Parathyroid adenoma (tissue), 2 donors: ENCODE measurements around the gene VEGFD.

Experiments
- H2AFZ ChIP-seq: fragments of 300-600 bp; sonication (generic); one replicate; pipeline ENCODE4 v1.7.0; 2017; ENCODE audit warnings: antibody characterized with exemption, mild to moderate bottlenecking
- H3K27ac ChIP-seq: fragments of 300-600 bp; sonication (generic); one replicate; pipeline ENCODE4 v1.7.0; 2017
- H3K27me3 ChIP-seq: fragments of 300-600 bp; sonication (generic); one replicate; pipeline ENCODE4 v1.7.0; 2017; ENCODE audit warnings: low read length; ENCODE audit not compliant: control insufficient read depth, insufficient read depth
- H3K36me3 ChIP-seq: fragments of 300-600 bp; sonication (generic); one replicate; pipeline ENCODE4 v1.7.0; 2017; ENCODE audit warnings: low read length; ENCODE audit not compliant: control insufficient read depth, insufficient read depth
- H3K4me1 ChIP-seq: fragments of 300-600 bp; sonication (generic); one replicate; pipeline ENCODE4 v1.7.0; 2017; ENCODE audit warnings: control low read depth
- H3K4me2 ChIP-seq: fragments of 300-600 bp; sonication (generic); one replicate; pipeline ENCODE4 v1.7.0; 2017; ENCODE audit warnings: low read length
- H3K4me3 ChIP-seq: fragments of 300-600 bp; sonication (generic); one replicate; pipeline ENCODE4 v1.7.0; 2017; ENCODE audit warnings: low read depth, low read length
- H3K79me2 ChIP-seq: fragments of 300-600 bp; sonication (generic); one replicate; pipeline ENCODE4 v1.7.0; 2017; ENCODE audit warnings: control low read depth
- H3K9ac ChIP-seq: fragments of 300-600 bp; sonication (generic); one replicate; pipeline ENCODE4 v1.7.0; 2017; ENCODE audit warnings: mild to moderate bottlenecking
- H3K9me3 ChIP-seq: fragments of 300-600 bp; sonication (generic); one replicate; pipeline ENCODE4 v1.7.0; 2017; ENCODE audit warnings: low read length; ENCODE audit not compliant: control insufficient read depth
- CTCF ChIP-seq: fragments of 300-600 bp; sonication (generic); IDR thresholded peaks from one replicate; pipeline ENCODE4 v1.7.0; 2017; ENCODE audit warnings: antibody characterized with exemption, mild to moderate bottlenecking
- donor health status: primary hyperparathyroidism.

The VEGFD gene

DNA sequence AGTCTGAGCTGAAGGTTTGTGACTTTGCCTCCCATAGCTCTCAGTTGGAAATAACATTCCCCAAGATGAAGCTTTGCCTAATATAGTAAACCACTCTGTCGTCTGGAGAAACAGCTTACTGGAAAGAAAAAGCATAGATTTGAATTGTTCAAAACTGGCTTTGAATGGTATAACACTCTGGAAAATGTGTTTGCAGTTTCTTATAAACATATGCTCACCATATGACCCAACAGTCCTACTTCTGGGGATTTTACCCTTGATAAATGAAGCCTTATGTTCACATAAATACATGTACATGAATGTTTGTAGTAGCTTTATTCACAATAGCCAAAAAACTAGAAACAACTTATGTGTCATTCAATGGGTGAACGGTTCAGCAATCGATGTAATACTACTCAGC is 10.2 kb downstream of the VEGFD start:
- H3K79me2 ChIP-seq = no peaks in the 10 kb centered on the region
- no peak overlapping the region for H3K27ac ChIP-seq
- H3K4me2 ChIP-seq = no peak overlapping the region
- no peaks in the 10 kb centered on the region for H3K4me1 ChIP-seq
- no peaks in the 10 kb centered on the region for H3K27me3 ChIP-seq
- no peak overlapping the region for H3K4me3 ChIP-seq
- no peaks in the 10 kb centered on the region for H3K36me3 ChIP-seq
- H3K9me3 ChIP-seq = no peaks in the 10 kb centered on the region
- no peak overlapping the region for H3K9ac ChIP-seq
- no peak for TF ChIP-seq CTCF
- no peak overlapping the region for H2AFZ ChIP-seq

DNA sequence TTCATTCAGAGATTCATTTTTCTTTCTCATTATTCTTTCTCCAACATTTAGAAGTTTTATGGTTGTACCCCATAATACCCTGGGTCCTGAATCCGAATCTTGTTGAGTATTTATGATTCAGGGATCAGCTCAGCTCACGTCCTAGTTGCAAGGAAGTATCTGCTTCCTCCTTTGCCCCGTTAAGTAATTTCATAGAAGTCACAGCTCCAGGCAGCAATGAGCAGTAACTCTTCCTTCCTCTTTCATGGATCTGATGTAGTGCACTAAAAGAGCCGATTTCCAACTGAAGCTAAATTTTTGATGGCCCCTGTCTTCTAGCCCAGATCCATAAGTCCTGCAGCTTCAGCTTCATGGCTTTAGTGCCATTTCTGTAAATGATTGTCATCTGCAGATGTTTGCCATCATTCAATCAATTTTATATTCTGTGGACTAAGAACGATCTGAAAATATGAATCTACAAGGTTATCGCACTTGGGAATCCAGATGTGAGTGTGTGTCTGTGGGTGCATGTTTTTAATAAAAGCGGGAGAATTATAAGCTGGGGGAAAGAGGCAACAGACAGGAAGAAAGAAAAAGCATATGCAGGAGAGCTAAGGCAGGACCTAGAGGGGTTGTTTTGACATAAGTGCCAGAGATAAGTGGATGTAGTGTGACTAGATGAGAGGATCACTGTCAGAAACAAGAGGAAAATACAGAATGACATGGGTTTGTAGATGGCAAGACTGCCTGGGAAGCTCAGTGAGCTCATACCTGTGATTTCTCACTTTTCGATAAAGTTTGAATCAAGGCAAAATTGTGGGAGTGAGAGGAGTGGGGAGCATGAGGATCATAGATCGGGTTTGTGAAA is 17.5 kb downstream of the VEGFD start:
- no peak overlapping the region for H3K9ac ChIP-seq
- H3K79me2 ChIP-seq = no peaks in the 10 kb centered on the region
- H3K9me3 ChIP-seq = no peaks in the 10 kb centered on the region
- no peaks in the 10 kb centered on the region for H3K4me1 ChIP-seq
- H3K27ac ChIP-seq = no peak overlapping the region
- H3K36me3 ChIP-seq = no peaks in the 10 kb centered on the region
- no peak for TF ChIP-seq CTCF
- H2AFZ ChIP-seq = no peak overlapping the region
- no peak overlapping the region for H3K4me2 ChIP-seq
- no peak overlapping the region for H3K4me3 ChIP-seq
- no peaks in the 10 kb centered on the region for H3K27me3 ChIP-seq

DNA sequence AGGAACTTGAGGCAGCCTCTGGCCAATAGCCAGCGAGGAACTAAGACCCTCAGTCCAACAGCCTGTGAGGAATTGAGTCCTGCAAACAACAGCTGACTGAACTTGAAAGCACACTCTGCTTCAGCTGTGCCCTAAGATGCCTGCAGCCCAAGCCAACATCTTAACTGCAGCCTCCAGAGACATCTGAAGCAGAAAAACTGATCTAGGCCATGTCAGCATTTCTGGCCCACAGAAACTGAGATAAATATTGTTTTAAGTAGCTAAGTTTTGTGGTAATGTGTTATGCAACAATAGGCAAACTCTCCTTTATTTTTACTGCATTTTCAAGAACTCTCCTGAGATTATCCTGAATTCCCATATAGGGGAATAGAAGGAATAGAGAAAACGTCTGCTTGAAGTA is 24.5 kb downstream of the VEGFD start:
- Histone ChIP-seq H2AFZ (no peak overlapping the region), H3K9me3 (no peaks in the 10 kb centered on the region), H3K27ac (no peak overlapping the region), H3K4me1 (no peaks in the 10 kb centered on the region), H3K27me3 (no peaks in the 10 kb centered on the region), H3K79me2 (no peaks in the 10 kb centered on the region), H3K36me3 (no peaks in the 10 kb centered on the region), H3K4me2 (no peak overlapping the region), H3K9ac (no peak overlapping the region), H3K4me3 (no peak overlapping the region)
- no peak for TF ChIP-seq CTCF

- Histone ChIP-seq H3K36me3 (no peaks in the 10 kb centered on the region), H3K4me2 (no peak overlapping the region), H3K27me3 (no peaks in the 10 kb centered on the region), H3K27ac (no peak overlapping the region), H3K79me2 (no peaks in the 10 kb centered on the region), H3K9me3 (no peaks in the 10 kb centered on the region), H2AFZ (no peak overlapping the region), H3K4me3 (no peak overlapping the region), H3K4me1 (no peaks in the 10 kb centered on the region), H3K9ac (no peak overlapping the region)
- no peak for TF ChIP-seq CTCF
Observed at GRCh38 chrX:15358533-15358932, 25.7 kb downstream of the VEGFD start.

- Histone ChIP-seq H3K4me2 (no peak overlapping the region), H3K27me3 (no peaks in the 10 kb centered on the region), H3K4me3 (no peak overlapping the region), H3K4me1 (no peaks in the 10 kb centered on the region), H3K9ac (no peak overlapping the region), H3K79me2 (no peaks in the 10 kb centered on the region), H3K9me3 (no peaks in the 10 kb centered on the region), H3K36me3 (no peaks in the 10 kb centered on the region), H3K27ac (no peak overlapping the region), H2AFZ (no peak overlapping the region)
- no peak for TF ChIP-seq CTCF
Observed at GRCh38 chrX:15356444-15356843, 27.8 kb downstream of the VEGFD start.
